NCI-H446 treated with DMSO at 0.1 percent for 48 hours (cell line): ENCODE measurements around the gene FN1.

ENCODE experiments used
- DNase-seq: peaks from one replicate; lab custom pipeline; 2025; lab: John Stamatoyannopoulos, UW

Gene FN1

DNA sequence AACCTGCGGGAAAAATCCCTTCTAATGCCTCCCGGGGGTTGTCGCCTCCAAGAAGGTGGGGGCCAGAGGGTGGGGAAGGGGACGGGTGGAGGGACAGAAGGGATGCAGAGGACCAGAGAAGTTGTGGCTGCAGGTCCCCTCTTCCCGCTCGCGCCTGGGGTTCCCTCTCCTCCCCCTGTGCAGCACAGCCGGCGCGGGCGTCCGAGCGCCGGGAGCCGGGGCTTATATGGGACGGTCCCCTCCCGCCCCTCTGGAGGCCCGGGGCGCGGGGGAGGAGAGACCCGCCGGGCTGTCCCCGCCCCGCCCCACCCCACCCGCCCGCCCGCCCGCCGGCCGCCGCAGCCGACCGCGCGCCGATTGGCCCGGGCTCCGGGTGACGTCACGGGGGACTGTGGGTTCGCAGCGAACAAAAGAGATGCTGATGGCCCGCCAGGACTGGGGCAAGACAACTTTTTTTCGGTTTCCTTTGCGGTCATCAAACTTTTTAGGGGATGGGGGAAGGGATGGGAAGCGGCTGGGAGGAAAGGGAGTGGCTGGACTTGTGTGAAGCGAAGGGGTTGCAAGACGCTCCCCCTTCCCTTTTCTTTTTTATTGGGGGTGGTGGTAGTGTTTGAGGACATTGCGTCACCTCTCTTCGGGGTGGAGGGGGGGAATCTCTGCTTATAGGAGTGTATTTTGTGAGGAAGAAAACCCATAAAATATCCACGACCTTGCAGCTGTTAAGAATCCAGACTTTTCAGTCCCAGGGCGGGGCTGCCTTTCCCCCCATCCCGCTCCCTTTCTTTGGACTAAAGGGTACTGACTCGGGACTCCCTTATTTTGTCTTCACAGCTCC lies at the start of gene FN1:
Gene FN1 (minus strand): TSS at position 199 of the 835 bp plus-strand sequence. CDS start 266 bp downstream, outside the sequence.
- DNase-seq = peak; percentile 19

- no peak for DNase-seq
Measured at GRCh38 chr2:215485032-215485431, 49.2 kb upstream of the FN1 start.

DNA sequence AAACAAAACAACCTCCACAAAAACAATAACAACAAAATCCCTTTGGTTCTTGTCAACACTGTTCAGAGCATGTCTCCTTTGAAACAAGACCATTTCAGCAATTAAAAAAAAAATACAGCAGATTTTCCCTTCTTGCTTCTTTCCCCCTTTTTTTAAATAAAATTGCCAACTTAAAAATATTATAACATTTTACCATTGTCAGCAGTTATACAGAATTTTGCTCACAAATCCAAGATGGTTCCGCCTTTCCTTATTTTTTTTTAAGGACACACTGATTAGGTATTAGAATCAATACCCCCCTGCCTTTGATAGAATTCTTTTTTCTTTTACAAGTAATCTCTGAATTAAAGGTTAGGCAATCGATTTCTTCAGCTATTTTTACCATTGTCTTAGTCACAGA lies 48.7 kb upstream of the FN1 start:
- no peak for DNase-seq

GRCh38 chr2:215483431-215483830 lies 47.6 kb upstream of the FN1 start:
- no peak for DNase-seq

- no peak for DNase-seq
Measured at GRCh38 chr2:215479536-215480240, 43.8 kb upstream of the FN1 start.

DNA sequence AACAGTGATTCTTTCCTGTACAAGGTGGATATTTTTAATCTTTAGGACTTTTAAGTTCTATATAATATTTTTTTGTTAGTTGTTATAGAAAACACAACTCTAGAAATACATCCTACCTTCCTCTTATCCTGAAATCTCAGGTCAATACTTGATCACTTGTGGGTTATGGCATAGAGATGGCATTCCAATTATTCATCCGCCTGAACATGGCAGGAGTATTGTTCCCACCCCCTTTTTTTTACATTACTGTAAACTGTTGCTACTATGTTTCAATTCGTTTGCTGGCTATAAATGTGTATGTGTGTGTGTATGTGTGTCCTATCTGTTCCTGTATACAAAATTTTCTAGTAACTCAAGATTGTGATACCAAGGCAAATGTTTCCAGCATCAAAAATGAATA lies 43.3 kb upstream of the FN1 start:
- DNase-seq = no peak

DNA sequence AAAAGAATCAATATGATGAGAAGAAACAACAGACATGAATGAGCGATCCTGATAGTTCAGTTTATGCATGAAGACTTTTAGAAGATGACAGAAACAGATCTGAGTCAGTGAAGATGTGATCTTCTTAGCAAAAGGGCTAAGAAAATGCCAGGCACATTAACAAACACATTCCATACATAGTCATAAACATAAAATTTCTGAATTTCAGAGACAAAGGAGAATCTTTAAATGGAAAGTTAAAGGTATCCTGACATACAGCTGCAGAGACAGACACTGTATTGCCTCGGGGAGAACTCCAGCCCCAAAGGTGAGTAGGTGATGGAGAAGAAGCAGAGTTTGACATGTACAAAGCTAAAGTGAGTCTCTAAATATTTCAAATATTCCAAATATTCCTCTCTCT lies 40.6 kb upstream of the FN1 start:
- no peak for DNase-seq

DNA sequence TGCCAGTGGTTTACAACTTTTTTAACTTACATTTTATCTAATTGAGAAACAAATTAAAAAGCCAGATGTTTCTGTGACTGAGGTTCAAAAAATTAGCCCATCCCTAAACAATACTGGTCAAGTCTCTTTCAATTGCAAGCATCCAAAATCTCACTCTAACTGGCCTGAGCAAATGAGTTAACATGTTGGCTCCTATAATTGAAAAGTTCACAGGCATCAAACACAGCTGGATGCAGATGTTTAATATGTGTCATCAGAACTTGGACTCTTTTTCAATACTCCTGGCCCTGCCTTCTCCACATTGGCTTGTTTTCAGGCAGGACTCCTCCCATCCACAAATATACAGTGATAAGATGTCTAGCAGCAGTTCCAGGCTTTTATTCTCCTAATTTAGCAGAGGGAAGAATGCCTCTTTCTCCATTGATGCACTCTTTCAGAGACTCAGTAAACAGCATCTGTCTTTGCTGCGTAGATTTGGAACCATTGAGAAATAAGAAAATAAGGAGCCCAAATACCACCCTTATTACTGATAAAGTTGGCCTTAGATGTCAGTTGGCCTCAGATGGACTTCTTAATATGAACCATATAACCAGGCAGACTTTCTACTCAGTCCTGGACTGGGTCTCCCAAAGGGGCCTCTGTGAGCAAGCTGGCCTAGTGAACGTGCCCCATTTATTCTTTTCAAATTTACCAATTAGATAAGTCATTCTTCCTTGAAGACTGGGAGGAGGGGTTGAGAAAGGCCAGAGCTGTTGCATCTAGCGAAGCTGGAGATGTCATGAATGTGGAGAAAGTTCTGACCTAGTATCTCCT lies 30.4 kb upstream of the FN1 start:
- DNase-seq = no peak

GRCh38 chr2:215465256-215465655 lies 29.4 kb upstream of the FN1 start:
- no peak for DNase-seq

- DNase-seq = no peak
Measured at GRCh38 chr2:215461836-215462532, 26.1 kb upstream of the FN1 start.

GRCh38 chr2:215460682-215461382 lies 25.0 kb upstream of the FN1 start:
- DNase-seq = no peak

DNA sequence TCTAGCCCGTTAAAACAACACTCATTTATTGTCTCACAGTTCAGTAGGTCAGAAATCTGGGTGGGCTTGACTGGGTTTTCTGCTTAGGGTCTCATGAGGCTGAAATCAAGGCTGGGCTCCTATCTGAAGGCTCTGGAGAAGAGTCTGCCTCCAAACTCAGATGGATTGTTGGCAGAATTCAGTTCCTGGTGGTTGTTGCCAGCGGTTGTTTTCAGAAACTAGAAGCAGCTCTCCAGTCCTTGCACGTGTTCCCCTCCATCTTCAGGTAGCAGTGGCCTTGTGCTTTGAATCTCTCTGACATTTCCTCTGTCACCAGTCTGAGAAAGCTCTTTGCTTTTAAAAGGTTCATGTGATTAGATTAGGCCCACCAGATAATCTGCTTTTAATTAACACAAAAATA lies 20.1 kb upstream of the FN1 start:
- no peak for DNase-seq

DNA sequence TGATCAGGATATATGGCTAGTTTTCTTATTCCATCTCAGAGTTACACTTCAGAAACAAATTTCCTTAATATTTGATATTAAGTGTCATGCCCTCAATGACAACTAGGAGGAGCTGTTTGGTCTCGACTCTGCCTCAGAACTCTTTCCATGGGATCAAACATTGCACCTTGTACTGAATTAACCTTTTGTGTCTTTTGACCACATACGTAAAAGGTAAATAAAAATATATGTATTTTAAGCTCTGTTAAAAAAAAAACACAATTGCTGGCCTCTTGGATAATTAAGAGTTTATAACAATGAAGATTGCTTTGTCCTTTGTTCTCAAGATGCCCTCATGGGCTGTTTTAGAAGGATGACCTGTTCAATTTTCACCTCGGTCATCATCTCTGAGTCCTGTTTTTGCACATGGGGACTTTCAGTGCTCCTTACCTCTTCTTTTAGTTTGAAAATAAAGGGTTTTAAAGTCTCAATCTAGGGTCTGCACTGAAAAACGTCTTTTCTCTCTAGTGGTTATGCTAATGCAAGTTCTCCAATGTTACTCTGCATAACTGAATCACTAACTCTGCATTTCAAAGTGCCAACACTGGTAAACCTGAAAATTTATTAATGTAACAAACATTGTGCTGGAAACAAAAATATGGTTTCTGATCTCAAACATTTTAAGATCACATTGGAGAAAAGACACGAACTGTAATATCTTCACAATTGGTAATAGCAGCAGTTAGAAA lies 18.8 kb upstream of the FN1 start:
- no peak for DNase-seq

- DNase-seq = no peak
Measured at GRCh38 chr2:215452725-215453124, 16.9 kb upstream of the FN1 start.

DNA sequence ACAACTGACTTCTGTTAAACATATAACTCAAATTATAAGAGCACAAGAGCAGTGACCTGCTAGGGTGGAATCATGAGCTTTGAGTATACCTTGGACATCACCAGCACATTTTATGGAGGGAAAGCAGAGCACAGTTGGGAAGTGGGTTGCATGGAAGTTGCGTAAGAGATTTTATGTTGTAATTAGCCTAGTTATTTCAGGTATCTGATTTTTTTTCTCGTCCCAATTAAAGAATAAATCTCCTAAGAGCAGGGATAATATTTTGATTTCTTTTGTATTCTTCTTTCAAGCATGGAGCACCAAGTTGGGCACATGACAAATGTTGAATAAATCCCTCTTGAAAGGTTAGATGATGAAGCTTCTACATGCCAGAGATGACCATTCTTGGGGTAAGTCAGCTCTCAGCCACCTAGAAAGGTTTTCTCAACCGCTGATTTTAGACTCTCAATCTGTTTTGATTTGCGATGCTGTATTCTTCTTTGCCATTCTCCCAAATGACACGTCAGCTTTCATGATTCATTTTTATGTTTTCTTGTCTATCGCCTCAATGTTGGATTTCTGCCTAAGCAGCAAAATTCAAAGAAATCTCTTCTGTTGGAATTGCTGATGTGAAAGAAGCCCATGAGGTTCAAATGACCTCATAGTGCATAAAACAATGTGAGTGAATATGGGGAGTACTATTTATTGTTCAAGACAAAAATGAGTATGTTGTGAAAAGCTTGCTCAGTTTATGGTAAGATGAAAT lies 15.3 kb upstream of the FN1 start:
- DNase-seq = no peak

DNA sequence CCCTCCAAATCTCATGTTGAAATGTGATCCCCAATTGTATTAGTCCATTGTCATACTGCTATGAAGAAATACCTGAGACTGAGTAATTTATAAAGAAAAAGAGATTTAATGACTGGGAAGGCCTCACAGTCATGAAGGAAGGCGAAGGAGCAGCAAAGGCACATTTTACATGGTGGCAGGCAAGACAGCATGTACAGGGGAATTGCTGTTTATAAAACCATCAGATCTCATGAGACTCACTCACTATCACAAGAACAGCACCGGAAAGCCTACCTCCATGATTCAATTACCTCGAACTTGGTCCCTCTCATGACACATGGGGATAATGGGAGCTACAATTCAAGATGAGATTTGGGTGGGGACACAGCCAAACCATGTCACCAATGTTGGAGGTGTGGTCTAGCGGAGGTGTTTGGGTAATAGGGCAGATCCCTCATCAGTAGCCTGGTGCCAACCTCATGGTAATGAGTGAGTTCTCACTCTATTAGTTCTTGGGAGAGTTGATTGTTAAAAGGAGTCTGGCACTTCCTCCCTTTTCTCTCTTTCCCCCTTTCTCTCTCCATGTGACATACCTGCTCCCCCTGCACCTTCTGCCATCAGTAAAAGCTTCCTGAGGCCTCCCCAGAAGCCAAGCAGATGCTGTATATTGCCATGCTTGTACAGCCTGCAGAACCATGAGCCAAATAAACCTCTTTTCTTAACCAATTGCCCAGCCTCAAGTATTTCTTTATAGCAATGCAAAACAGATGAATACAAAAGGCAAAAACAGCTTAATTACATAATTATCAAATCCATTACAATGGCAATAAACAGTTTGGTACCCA lies 14.5 kb upstream of the FN1 start:
- no peak for DNase-seq

DNA sequence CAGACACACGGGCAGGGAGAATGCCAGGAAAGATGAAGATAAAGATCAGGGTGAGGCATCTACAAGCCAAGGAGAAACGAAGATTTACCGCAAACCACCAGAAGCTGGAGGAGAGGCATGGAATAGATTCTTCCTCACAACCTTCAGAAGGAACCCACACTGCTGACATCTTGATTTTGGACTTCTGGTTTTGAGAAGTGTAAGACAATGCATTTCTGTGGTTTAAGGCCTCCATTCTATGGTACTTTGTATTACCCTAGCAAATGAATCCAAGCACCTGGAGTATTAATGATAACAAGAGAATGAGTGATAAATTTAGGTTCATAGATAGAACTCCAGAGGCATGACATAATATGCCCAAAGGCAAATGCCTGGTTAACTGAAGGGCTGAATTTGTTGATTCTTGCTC lies 11.8 kb upstream of the FN1 start:
- no peak for DNase-seq

DNA sequence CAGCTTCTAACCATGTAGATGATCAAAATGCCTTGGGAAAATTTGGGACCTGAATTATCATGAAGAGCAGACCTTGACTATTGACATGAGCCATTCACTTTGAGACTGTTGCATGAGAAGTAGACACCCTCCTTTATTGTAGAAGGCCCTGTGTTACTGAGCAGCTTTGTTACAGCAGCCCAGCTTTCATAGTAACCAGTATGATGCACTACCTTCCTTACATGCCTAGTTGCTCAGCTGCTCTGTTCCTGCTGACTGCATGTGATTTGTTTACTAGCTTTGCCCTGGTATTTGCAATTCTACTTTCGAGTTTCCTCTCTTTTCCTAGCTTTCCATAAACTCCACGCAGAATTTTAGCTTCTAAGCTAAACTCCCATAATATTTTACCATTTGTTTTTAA lies 11.2 kb upstream of the FN1 start:
- DNase-seq = no peak

DNA sequence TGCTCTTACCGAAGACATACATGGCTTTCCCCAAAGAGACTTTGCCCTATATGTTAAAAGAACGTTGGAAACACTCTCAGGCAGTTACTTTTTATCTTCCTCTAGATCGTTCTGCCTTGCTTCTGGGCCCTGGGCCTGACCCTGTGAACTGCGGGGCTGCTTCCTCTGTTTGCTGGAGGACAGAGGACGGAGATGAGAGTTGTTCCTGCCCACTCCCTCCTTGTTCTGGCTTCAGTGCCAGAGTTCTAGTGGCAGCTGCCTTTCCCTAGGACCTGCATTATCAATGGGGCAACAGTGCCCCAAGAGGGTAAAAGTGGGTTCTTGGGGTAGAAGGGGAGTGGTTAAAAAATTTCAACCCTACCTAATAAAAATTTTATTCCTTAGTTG lies 6.5 kb upstream of the FN1 start:
- DNase-seq = no peak
